ENCODE results near the gene PCARE. TPM values are rescaled to one million over a fixed set of nuclear protein-coding genes. Genes with fewer than 3 reads are reported as not detected.

PCARE gene
- total and polyA plus RNA-seq, 4 donors = not detected

GRCh38 chr2:29016504-29016903 is 57.8 kb downstream of the PCARE start:
- TF ChIP-seq FOXA1 (IDR thresholded peaks at IDR 0.05) (no peak), NR2F2 (IDR thresholded peaks at IDR 0.05) (peak; percentile 42)
- peak overlapping the region in 1 of 2 donors; percentile 52 for H3K27ac ChIP-seq (ENCODE audit: low read depth in 1 of 2, low read length in 2 of 2)
- H3K9ac ChIP-seq (ENCODE audit: low read depth in 1 of 2, low read length in 2 of 2) = no peak overlapping the region
- no peak overlapping the region for H3K4me3 ChIP-seq (ENCODE audit: low read depth in 1 of 3, low read length in 3 of 3)
- WGBS = 52% methylated on average over 5 of the region's 5 CpGs
- H3K9me3 ChIP-seq (ENCODE audit: control insufficient read depth in 4 of 4, low read length in 3 of 4) = no peaks in the 10 kb centered on the region
- peaks cover 0 to 1% (median 0%) of the 10 kb centered on the region in 4 donors for H3K27me3 ChIP-seq (ENCODE audit: control insufficient read depth in 4 of 4, insufficient read depth in 4 of 4, low read length in 3 of 4)
- no peaks in the 10 kb centered on the region for H3K36me3 ChIP-seq (ENCODE audit: control insufficient read depth in 4 of 4, insufficient read depth in 3 of 4, low read depth in 1 of 4, low read length in 3 of 4)
- no peak for DNase-seq (ENCODE audit: low spot score)
- no peaks in the 10 kb centered on the region for H3K4me1 ChIP-seq (ENCODE audit: control insufficient read depth in 4 of 4, insufficient read depth in 4 of 4, low read length in 3 of 4)

DNA sequence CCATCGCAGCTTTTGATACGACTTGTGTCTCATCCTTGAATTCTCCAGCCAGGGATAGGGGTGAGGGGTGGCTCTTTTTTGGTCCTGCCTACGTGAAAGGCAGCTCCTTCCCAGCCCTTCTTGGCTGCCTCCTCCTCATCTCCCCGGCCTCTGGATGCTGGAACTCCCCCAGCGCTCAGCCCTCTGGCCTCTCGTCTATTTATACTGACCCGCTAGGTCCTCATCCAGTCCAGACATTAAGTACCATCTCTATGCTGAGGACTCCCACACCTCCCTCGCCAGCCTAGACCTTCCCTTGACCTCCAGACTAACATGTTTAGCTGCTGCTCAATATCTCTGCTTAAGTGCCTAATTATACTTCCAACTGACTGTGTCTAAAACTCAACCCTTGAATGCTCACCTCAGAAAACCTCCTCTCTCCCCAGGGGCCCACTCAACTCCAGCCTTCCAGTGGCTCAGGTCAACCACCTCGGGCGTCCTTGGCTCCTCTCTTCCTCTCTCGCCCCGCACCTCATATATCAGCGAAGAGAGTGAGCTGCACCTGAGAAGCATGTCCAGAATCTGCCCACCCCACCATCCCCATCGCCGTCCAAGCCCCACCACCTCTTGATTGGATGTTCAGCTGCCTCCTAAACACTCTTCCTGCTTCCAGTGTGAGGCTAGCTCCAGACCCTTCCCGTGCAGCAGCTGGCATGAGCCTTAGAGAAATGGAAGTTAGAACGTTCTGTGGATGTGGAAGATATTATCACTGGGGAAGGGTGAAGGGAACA is 58.4 kb downstream of the PCARE start:
- 78% methylated on average over 17 of the region's 17 CpGs for WGBS
- H3K9ac ChIP-seq (ENCODE audit: low read depth in 1 of 2, low read length in 2 of 2) = no peak overlapping the region
- peak overlapping the region in 1 of 2 donors; percentile 22 for H3K27ac ChIP-seq (ENCODE audit: low read depth in 1 of 2, low read length in 2 of 2)
- no peak for DNase-seq (ENCODE audit: low spot score)
- TF ChIP-seq HNF4A (conservative IDR thresholded peaks at IDR 0.05) = no peak
- peak; percentile 31 for TF ChIP-seq NR2F2 (IDR thresholded peaks at IDR 0.05)
- no peak overlapping the region for H3K4me3 ChIP-seq (ENCODE audit: low read depth in 1 of 3, low read length in 3 of 3)
- H3K9me3 ChIP-seq (ENCODE audit: control insufficient read depth in 4 of 4, low read length in 3 of 4) = no peaks in the 10 kb centered on the region
- no peaks in the 10 kb centered on the region for H3K27me3 ChIP-seq (ENCODE audit: control insufficient read depth in 4 of 4, insufficient read depth in 4 of 4, low read length in 3 of 4)
- H3K36me3 ChIP-seq (ENCODE audit: control insufficient read depth in 4 of 4, insufficient read depth in 3 of 4, low read depth in 1 of 4, low read length in 3 of 4) = no peaks in the 10 kb centered on the region
- peaks cover 0 to 4% (median 0%) of the 10 kb centered on the region in 4 donors for H3K4me1 ChIP-seq (ENCODE audit: control insufficient read depth in 4 of 4, insufficient read depth in 4 of 4, low read length in 3 of 4)

- DNase-seq (ENCODE audit: low spot score) = no peak
- Histone ChIP-seq H3K36me3 (ENCODE audit: control insufficient read depth in 4 of 4, insufficient read depth in 3 of 4, low read depth in 1 of 4, low read length in 3 of 4) (no peaks in the 10 kb centered on the region), H3K9me3 (ENCODE audit: control insufficient read depth in 4 of 4, low read length in 3 of 4) (no peaks in the 10 kb centered on the region), H3K27me3 (ENCODE audit: control insufficient read depth in 4 of 4, insufficient read depth in 4 of 4, low read length in 3 of 4) (no peaks in the 10 kb centered on the region), H3K9ac (ENCODE audit: low read depth in 1 of 2, low read length in 2 of 2) (no peak overlapping the region), H3K27ac (ENCODE audit: low read depth in 1 of 2, low read length in 2 of 2) (peak overlapping the region in 1 of 2 donors; percentile 22), H3K4me3 (ENCODE audit: low read depth in 1 of 3, low read length in 3 of 3) (no peak overlapping the region), H3K4me1 (ENCODE audit: control insufficient read depth in 4 of 4, insufficient read depth in 4 of 4, low read length in 3 of 4) (peaks cover 0 to 4% (median 0%) of the 10 kb centered on the region in 4 donors)
- TF ChIP-seq ZBTB33 (IDR thresholded peaks at IDR 0.05) = no peak
- no peak for TF ChIP-seq GABPA (IDR thresholded peaks at IDR 0.05 in 1 of 2, conservative IDR thresholded peaks at IDR 0.05 in 1 of 2)
- TF ChIP-seq YY1 (IDR thresholded peaks at IDR 0.05) = no peak
- no peak for TF ChIP-seq MAX (IDR thresholded peaks at IDR 0.05)
- TF ChIP-seq TAF1 (conservative IDR thresholded peaks at IDR 0.05) = no peak
- TF ChIP-seq HNF4A (conservative IDR thresholded peaks at IDR 0.05) = no peak
- TF ChIP-seq NR2F2 (IDR thresholded peaks at IDR 0.05) = no peak
- TF ChIP-seq FOXA1 (IDR thresholded peaks at IDR 0.05) = no peak
- TF ChIP-seq RXRA (IDR thresholded peaks at IDR 0.05) = no peak
- TF ChIP-seq HNF4G (IDR thresholded peaks at IDR 0.05) = no peak
- no peak for TF ChIP-seq RAD21 (IDR thresholded peaks at IDR 0.05)
- no peak for TF ChIP-seq EGR1 (IDR thresholded peaks at IDR 0.05; ENCODE audit: low read depth in 2 of 2)
- TF ChIP-seq REST (IDR thresholded peaks at IDR 0.05) = no peak
- TF ChIP-seq SP1 (IDR thresholded peaks at IDR 0.05) = no peak
- TF ChIP-seq, protein P1, sequence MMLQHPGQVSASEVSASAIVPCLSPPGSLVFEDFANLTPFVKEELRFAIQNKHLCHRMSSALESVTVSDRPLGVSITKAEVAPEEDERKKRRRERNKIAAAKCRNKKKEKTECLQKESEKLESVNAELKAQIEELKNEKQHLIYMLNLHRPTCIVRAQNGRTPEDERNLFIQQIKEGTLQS (IDR thresholded peaks at IDR 0.05) = no peak
- TF ChIP-seq JUND (IDR thresholded peaks at IDR 0.05) = no peak
- no peak for TF ChIP-seq CTCF (IDR thresholded peaks at IDR 0.05; ENCODE audit: low read depth, low read length, missing input control)
- TF ChIP-seq FOXA2 (IDR thresholded peaks at IDR 0.05) = no peak
- WGBS = 67% methylated on average over 13 of the region's 13 CpGs
Measured at GRCh38 chr2:29014811-29015421, 59.4 kb downstream of the PCARE start.
